Measurements from ENCODE around the gene HOXA7.

GRCh38 chr7:27115221-27116026, 41.1 kb downstream of the HOXA7 start:
- no peak for TF ChIP-seq EZH2 (IDR thresholded peaks at IDR 0.05; ENCODE audit: insufficient read depth, poor library complexity, severe bottlenecking)
- TF ChIP-seq EZH2phosphoT487 (IDR thresholded peaks at IDR 0.05; ENCODE audit: insufficient read depth, low read depth): no peak
